LoVo (cell line): ENCODE results near the gene ABCA5.

ENCODE experiments used
- DNase-seq: peaks from one replicate; pipeline ENCODE4 v3.0.0-alpha.2; 2016; ENCODE audit warnings: low spot score

ABCA5 gene

GRCh38 chr17:69254187-69254586 is 72.7 kb downstream of the ABCA5 start:
- DNase-seq = no peak

- DNase-seq = no peak
Measured at GRCh38 chr17:69250641-69251040, 76.3 kb downstream of the ABCA5 start.

- peak; percentile 55 for DNase-seq
Measured at GRCh38 chr17:69246726-69247375, 80.1 kb downstream of the ABCA5 start.

GRCh38 chr17:69246202-69246601 is 80.7 kb downstream of the ABCA5 start:
- DNase-seq = no peak

- DNase-seq = no peak
Measured at GRCh38 chr17:69245617-69246016, 81.3 kb downstream of the ABCA5 start.

GRCh38 chr17:69239611-69240600 is 87.0 kb downstream of the ABCA5 start:
- no peak for DNase-seq

- DNase-seq = no peak
Measured at GRCh38 chr17:69236946-69237345, 90.0 kb downstream of the ABCA5 start.

GRCh38 chr17:69236464-69236863 is 90.5 kb downstream of the ABCA5 start:
- no peak for DNase-seq

GRCh38 chr17:69235338-69236058 is 91.4 kb downstream of the ABCA5 start:
- DNase-seq = peak; percentile 59

GRCh38 chr17:69232650-69233049 is 94.3 kb downstream of the ABCA5 start:
- no peak for DNase-seq

- no peak for DNase-seq
Measured at GRCh38 chr17:69231521-69231920, 95.4 kb downstream of the ABCA5 start.

GRCh38 chr17:69230939-69231338 is 96.0 kb downstream of the ABCA5 start:
- DNase-seq = no peak

GRCh38 chr17:69228576-69228975 is 98.4 kb downstream of the ABCA5 start, which contains the start of gene ABCA10:
TSS of gene ABCA10 (minus strand) at chr17:69228824. CDS start at chr17:69225358, 3,466 bp downstream.
- no peak for DNase-seq

- DNase-seq = no peak
Measured at GRCh38 chr17:69228018-69228417, 98.9 kb downstream of the ABCA5 start.

GRCh38 chr17:69227541-69227940 is 99.4 kb downstream of the ABCA5 start:
- DNase-seq = no peak

- DNase-seq = no peak
Measured at GRCh38 chr17:69223809-69224208, 103.1 kb downstream of the ABCA5 start.

- DNase-seq = no peak
Measured at GRCh38 chr17:69222707-69223258, 104.2 kb downstream of the ABCA5 start.

GRCh38 chr17:69220098-69220497 is 106.8 kb downstream of the ABCA5 start:
- DNase-seq = no peak

- no peak for DNase-seq
Measured at GRCh38 chr17:69218986-69219385, 107.9 kb downstream of the ABCA5 start.

GRCh38 chr17:69213059-69213813 is 113.7 kb downstream of the ABCA5 start:
- DNase-seq = no peak

- DNase-seq = no peak
Measured at GRCh38 chr17:69208640-69209039, 118.3 kb downstream of the ABCA5 start.
